Measurements from ENCODE around the gene CCDC12.

CCDC12 gene

GRCh38 chr3:46995901-46996562 is 19.5 kb upstream of the CCDC12 start:
- DNase-seq (ENCODE audit: low spot score) = no peak

DNA sequence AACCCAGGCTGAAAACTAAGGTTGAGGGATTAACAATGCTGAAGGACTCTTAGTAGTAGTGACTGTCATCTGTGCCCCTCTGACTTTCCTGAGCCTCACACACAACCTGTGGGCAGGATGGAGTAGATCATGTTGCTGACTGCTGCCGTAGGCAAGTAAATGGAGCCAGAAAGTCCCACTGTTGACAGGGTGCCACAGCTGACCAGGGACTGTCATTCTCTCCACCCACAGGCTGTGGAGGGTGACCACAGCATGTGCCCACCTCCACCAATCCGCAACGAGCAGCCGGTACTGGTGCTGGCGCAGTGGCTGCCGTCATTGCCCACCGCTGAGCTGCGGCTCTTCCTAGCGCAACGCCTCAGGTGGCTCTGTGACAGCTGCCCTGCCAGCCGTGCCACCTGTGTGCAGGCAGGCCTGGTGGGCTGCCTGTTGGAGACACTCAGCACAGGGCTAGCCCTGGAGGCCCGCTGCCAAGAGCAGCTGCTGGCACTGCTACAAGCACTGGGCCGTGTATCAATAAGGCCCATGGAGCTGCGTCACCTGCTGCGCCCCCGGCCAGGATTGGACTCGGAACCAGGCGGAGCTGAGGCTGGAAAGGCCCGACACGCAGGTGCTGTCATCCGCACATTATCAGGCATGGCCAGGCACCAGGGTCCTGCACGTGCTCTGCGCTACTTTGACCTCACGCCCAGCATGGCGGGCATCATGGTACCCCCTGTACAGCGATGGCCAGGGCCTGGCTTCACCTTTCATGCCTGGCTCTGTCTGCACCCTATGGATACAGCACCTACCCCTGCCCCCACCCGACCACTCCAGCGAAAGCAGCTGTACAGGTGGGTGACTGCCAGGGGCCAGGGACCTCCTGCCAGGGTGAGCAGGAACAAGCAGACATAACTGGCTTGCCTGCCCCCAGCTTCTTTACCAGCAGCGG is 18.5 kb upstream of the CCDC12 start:
- DNase-seq (ENCODE audit: low spot score) = no peak

DNA sequence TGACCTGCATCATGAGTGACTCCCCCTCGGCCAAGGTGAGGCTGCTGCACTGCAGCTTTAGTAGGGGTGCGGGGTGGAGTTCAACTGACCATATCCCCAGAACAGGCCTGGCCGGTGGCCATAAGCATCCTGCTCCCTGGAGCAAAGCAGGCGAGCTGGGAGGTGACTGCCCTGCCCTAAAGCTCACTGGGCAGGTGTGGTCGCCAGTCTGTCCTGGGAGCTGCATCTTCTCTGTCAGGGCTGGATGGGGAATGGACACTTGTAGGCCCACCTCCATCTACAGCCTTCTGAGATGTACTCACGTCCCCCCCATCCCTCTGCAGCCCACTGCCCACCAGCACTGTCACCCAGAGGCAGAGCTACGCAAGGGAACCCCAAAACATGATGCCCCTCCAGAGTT is 17.4 kb upstream of the CCDC12 start:
- DNase-seq (ENCODE audit: low spot score) = no peak

DNA sequence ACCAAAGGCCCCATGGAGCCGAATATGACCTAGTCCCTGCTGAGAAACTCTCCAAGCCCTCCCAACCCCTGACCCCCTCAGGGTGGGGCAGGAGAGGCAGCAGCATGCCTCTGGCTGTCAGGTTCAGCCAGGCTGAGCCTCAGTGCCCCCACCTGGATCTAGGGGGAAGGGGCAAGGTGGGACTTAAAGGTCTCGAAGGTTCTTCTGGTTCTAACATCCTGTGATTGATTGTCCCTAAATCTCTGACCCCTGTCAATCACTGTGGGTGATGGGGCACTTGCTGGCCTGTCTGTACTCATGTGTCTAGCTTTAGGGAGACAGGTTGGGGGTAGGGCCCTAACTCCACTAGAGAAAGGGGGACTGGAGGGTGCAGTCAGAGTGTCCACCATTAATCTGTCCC is 16.7 kb upstream of the CCDC12 start:
- DNase-seq (ENCODE audit: low spot score) = no peak

GRCh38 chr3:46992231-46992630 is 15.7 kb upstream of the CCDC12 start:
- DNase-seq (ENCODE audit: low spot score) = no peak

DNA sequence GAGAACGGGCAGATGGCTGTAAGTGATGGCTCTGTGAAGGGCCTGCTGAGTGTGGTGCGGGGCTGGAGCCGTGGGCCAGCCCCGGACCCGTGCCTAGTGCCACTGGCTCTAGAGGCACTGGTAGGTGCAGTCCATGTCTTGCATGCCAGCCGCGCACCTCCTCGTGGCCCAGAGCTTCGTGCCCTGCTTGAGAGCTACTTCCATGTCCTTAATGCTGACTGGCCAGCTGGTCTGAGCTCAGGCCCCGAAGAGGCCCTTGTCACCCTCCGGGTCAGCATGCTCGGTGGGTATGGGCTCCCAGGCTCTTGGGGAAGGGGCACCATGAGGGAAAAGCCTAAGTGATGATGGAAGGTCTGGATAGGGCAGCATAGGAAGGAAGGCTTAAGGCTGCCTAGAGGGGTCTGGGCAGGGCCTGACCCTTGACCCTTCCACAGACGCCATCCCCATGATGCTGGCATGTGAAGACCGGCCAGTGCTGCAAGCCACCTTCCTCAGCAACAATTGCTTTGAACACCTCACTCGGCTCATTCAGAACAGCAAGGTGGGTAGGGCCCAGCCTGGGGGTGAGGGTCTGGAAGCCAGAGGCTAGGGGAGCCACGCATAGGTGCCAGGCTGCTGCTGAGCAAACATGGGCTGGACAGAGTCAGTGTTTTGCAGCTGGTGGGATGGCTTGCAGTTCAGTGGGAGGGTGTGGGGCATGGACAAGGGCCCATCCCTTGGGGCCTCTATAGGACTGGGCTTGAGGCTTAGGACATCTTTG is 15.0 kb upstream of the CCDC12 start:
- DNase-seq (ENCODE audit: low spot score) = no peak

GRCh38 chr3:46990573-46991374 is 14.2 kb upstream of the CCDC12 start:
- no peak for DNase-seq (ENCODE audit: low spot score)

DNA sequence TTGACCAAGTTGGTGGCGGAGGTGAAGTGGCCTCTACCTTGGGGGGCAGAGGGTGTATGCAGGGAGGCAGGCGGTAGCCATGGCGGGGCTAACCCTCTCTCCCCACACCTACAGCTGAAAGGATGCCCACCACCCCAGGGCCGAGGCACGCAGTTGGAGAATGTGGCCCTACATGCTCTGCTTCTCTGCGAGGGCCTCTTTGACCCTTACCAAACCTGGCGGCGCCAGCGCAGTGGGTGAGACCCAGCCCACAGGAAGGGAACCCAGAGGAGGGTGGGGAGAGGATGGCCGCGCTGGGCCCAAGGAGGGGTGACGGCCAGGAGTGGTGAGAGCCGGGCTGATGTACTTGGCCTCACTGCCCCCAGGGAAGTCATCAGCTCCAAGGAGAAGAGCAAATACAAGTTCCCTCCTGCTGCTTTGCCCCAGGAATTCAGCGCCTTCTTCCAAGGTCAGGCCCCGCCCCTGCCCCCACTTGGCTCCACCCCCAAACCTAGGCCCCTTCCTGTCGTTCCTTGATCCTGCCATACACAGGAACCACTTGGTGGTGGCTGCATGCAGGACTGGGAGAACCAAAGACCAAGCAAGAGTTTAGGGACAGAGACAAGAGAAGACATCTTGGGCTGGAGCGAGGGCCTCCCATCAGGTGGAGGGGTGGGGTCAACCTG is 12.7 kb upstream of the CCDC12 start:
- no peak for DNase-seq (ENCODE audit: low spot score)

DNA sequence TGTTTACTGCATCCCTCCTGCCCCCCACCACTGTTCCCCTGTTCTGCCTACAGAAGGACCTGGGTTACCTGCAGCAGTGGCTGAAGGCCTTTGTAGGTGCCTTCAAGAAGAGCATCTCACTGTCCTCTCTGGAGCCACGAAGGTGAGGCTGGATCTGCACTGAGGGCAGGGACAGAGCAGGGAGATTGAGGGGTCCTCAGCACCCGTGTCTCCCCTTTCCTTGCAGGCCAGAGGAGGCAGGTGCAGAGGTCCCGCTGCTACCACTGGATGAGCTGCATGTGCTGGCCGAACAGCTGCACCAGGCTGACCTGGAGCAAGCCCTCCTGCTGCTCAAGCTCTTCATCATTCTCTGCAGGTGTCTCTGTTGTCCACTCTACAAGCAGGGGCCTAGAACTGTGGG is 12.1 kb upstream of the CCDC12 start:
- no peak for DNase-seq (ENCODE audit: low spot score)

DNA sequence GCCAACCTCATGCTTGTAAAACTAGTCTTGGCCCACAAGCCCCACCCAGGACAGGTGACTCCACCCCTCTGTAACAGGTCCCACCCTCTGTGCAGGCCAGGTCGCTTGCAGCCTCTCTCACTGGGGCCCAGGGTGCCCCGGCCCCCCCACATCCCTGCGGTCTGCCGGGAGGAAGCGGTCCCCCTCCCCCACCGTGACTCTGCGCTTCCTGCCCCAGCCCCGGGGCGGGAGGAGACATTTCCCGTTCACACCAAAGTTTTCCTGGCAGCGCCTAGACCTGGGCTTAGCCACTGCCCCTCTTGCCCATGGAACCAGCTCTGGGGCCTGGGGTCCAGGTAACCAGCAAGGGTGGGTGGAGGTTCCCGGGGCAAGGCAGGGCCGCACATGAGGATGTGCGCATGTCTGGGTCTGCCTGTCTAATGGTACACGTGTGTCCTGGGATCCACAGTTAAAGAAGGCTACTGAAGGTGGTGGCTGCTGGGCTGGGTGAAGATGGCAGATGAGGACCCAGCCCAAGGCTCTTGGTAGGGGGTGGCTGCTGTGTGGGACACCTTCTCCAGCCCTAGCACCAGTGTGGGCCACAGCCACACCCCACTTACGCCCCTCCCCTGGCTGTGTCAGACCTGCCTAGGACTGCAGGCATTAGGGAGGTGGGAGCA is 11.3 kb upstream of the CCDC12 start:
- DNase-seq (ENCODE audit: low spot score) = no peak

- DNase-seq (ENCODE audit: low spot score) = no peak
These were observed 10.8 kb upstream of the CCDC12 start for GRCh38 chr3:46987319-46987742.

DNA sequence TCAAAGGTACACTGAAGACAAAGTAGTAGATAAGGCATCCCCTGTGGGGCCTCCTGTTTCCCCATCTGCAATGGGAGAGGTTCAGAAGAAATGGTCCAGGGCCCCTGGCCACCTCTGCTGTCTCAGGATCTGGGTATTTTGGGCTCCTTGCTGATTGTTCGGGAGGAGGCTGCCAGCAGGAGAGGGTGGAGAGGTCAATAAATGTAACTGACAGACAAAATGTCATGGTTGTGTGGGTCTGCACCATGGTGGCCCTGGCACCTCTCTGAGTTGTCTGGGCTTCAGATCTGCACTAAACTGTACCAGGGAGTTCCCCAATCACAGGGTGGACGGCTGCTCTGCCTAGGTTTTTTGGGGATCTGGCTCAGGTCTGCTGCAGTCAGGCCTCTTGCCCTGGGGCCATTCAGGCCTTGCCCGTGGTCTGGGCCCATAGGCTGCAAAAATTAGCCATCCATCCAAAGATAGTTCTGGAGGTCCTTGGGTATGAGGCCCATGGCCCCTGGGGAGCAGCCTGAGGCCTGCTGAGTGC is 10.3 kb upstream of the CCDC12 start:
- DNase-seq (ENCODE audit: low spot score) = no peak

DNA sequence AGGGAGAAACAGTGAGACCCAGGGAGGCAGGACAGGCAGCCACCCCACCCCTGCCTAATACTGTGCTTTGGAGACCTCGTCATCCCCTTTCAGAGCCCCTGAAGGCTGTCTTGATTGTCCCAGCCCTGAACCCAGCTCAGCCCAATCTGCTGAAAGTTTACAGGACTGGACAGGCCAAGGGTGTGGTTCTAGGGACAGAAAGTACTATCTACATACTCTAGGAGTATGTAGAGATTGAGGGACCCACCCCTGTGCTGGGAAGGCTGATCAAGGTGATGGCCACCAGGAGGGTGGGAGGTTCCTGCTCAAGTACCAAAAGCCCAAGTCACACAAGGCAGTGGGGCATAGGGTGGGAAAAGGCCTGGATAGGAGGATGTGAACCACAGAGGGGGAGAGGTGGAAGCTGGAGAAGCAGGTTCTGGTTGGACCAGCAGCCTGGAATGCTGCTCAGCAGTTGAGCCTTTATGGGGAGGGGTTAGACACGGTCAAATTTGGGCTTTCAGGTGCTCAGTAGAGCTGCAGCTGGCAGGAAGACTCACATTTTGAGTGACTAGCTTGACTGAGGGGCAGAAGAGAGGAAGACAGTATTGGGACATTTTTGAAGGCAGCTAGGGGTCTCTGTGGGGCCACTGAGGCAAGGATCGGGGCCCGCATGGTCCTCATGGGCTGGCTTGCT is 9.6 kb upstream of the CCDC12 start:
- no peak for DNase-seq (ENCODE audit: low spot score)

GRCh38 chr3:46985588-46985987 is 9.0 kb upstream of the CCDC12 start:
- DNase-seq (ENCODE audit: low spot score) = no peak

DNA sequence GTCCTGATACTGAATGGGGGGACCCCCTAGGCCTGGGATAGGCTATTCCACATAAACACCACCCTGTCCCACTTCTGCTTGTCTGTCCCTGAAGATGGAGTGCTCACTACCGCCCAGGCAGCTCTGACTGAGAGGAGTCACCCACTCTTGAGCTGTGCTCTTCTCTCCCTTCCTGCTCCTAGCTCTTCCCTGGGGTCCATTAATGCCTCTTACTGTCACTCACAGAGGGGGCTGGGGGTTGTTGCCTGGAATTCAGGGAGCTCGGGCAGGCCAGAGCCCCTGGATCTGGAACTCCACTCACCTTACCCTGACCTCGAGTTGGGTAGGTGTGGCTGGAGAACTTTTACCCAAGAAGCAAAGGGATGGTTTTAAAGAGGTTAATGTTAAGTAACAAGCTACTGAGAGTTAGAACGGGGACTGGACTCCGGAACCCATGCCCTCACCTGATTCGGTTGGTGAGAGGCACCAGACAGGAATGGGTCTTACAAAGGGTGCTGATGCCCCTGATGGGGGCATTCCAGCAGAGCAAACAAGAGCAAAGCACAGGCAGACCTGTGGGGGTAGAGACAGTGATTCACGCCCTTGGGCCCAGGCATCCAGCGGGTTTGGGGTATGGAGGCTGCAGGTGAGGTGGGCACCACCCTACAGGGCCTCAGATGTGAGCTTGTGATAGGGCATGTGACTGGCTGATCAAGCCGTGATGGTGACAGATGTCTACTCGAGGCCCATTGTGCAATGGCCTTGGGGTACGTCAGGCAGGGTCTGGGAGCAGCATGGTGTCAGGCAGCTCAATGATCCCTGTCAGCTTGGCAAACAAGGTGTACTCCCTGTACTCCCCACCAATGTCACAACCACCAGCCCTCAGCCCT is 8.3 kb upstream of the CCDC12 start:
- DNase-seq (ENCODE audit: low spot score) = no peak

DNA sequence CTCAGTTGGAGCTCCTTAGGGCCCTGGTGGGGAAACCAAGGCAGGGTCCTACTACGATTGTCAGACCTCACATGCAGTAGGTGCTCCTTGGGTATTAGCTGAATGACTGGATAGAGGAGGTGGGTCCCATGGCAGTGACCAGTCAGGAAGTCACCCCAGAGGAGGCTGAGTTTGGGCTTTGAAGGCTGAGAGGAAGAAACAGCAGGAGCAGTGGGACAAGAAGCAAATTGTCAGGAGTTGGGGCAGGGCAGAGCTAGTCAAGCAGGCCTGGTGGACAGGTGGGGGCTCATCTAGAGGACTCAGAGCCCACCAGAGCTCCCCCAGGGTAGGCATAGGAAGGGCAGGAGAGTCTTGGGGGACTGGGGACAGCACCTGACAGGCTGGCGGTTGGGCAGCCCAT is 6.0 kb upstream of the CCDC12 start:
- no peak for DNase-seq (ENCODE audit: low spot score)

DNA sequence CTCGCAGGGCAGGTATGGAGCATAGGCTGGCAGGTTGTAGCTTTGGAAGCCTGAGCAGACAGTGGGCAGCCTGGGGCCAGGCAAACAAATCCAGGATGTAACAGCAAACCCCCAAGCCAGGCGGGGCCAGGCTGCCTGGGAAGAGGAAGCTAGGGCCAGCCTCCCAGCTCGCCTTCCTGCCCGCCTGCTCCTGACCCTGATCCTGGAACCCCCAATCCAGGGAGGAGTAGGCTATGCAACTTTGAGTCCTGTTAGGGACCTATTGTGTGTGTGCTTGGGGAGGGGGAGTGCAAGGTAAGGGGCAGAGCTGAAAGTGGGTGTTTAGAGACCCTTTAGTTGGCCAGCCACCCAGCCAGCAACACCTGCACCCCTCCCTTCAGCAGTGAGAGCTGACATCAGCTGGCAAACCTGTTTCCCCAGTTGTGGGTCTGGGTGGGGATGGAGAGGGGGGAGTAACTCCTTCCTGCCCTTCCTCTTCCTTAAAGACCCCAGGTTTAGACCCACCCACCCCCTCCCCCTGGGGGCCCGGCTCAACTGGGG is 5.5 kb upstream of the CCDC12 start:
- no peak for DNase-seq (ENCODE audit: low spot score)

DNA sequence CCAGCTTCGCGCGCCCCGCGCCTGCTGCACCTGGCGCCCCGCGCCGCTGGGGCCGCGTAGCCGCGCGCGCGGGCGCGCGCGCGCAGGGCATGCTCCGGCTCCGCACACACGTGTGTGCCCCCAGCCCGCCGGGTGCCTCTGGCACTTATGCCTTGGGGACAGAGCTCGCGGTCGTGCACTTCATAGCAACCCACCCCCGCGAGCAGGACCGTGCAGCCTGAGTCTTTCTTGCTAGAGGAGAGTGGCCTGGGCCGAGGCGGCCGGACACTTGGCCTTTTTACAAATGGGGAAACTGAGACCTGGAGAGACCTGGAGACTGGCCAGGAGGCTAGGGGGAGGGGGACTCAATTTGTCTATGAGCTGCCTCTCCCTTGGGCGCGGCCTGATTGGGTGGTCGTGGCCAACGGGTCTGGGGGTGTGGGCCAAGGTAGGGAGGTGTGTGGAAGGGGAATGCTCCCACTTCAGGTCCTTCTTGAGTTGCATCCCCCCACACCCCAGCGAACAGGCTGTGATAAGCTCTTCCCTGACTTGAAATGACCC is 3.5 kb upstream of the CCDC12 start:
- DNase-seq (ENCODE audit: low spot score) = no peak
